Measurements from ENCODE around the gene VPS51. TPM values are rescaled to one million over a fixed set of nuclear protein-coding genes. Genes with fewer than 3 reads are reported as not detected.

VPS51 gene
- polyA plus RNA-seq, 3 donors = 37.2 to 77.3 (median 39.4) TPM

GRCh38 chr11:65083134-65083833, 12.7 kb upstream of the VPS51 start:
- H3K4me3 ChIP-seq (replicated peaks in 1 of 3; ENCODE audit: low read depth in 2 of 3, low read length in 3 of 3) = peak overlapping the region; percentile 62 to 95 (median 84)
- H3K27me3 ChIP-seq (ENCODE audit: control insufficient read depth in 2 of 2, insufficient read depth in 2 of 2, low read length in 2 of 2) = no peaks in the 10 kb centered on the region
- peak overlapping the region; percentile 98 for H2AFZ ChIP-seq (ENCODE audit: insufficient read depth, low read depth, low read length, poor library complexity, severe bottlenecking)
- peak overlapping the region; percentile 91 for H3K9ac ChIP-seq (ENCODE audit: insufficient read depth, low read length, poor library complexity, severe bottlenecking)
- Mint-ChIP-seq H3K4me3 (peak overlapping the region; percentile 88 to 95), H3K9me3 (peaks cover 0 to 2% (median 0%) of the 10 kb centered on the region in 7 donors), H3K36me3 (peaks cover 26 to 50% of the 10 kb centered on the region in 2 donors), H3K4me1 (peaks cover 46% of the 10 kb centered on the region), H3K27ac (peak overlapping the region in 6 of 7 donors; percentile 93 to 98 (median 95)), H3K27me3 (ENCODE audit: low read depth in 3 of 3) (no peaks in the 10 kb centered on the region)
- DNase-seq = no peak
- 9% methylated on average over 13 of the region's 13 CpGs for WGBS (ENCODE audit: insufficient coverage)
- peaks cover 68% of the 10 kb centered on the region for H3K79me2 ChIP-seq (ENCODE audit: insufficient read depth, low read length)
- peak overlapping the region; percentile 95 for H3K4me2 ChIP-seq (replicated peaks; ENCODE audit: extremely low read depth, low read length, poor library complexity, severe bottlenecking)
- no peak for TF ChIP-seq CTCF (IDR thresholded peaks at IDR 0.05)
- H3K36me3 ChIP-seq (replicated peaks in 1 of 2; ENCODE audit: control insufficient read depth in 1 of 2, insufficient read depth in 2 of 2, low read length in 2 of 2) = peaks cover 24 to 32% of the 10 kb centered on the region in 2 donors
- peak overlapping the region in 1 of 2 donors; percentile 92 for H3K27ac ChIP-seq (ENCODE audit: low read depth in 1 of 2, low read length in 2 of 2)
- H4K20me1 ChIP-seq (ENCODE audit: insufficient read depth, low read length) = no peaks in the 10 kb centered on the region
- no peaks in the 10 kb centered on the region for H3K9me3 ChIP-seq (replicated peaks in 1 of 2; ENCODE audit: control insufficient read depth in 1 of 2, insufficient read depth in 1 of 2, low read length in 2 of 2)
- intact Hi-C loops (cut with micrococcal nuclease) = loop anchor here in 1 of 2 donors (5.0 kb wide), 2 partner anchors 56 to 71 kb away; partner anchors contain the start of genes ARL2 and SNX15
- peaks cover 33 to 43% of the 10 kb centered on the region in 2 donors for H3K4me1 ChIP-seq (ENCODE audit: control insufficient read depth in 1 of 2, insufficient read depth in 2 of 2, low read length in 2 of 2)

GRCh38 chr11:65083834-65084597, 12.0 kb upstream of the VPS51 start, which contains the start of the genes CDCA5 and ZFPL1:
Gene CDCA5 (minus strand): TSS chr11:65084040. CDS start chr11:65083978, 62 bp downstream.
Gene ZFPL1 (plus strand): TSS chr11:65084222. CDS start chr11:65084699, 477 bp downstream.
- Histone ChIP-seq H3K4me3 (replicated peaks in 1 of 3; ENCODE audit: low read depth in 2 of 3, low read length in 3 of 3) (peak within 1 kb of the TSS; percentile 62 to 95 (median 84)), H3K36me3 (replicated peaks in 1 of 2; ENCODE audit: control insufficient read depth in 1 of 2, insufficient read depth in 2 of 2, low read length in 2 of 2) (peaks cover 31 to 40% of the 10 kb centered on the region in 2 donors), H3K4me1 (ENCODE audit: control insufficient read depth in 1 of 2, insufficient read depth in 2 of 2, low read length in 2 of 2) (peaks cover 33 to 43% of the 10 kb centered on the region in 2 donors), H4K20me1 (ENCODE audit: insufficient read depth, low read length) (no peaks in the 10 kb centered on the region), H3K27ac (ENCODE audit: low read depth in 1 of 2, low read length in 2 of 2) (peak within 1 kb of the TSS; percentile 73 to 92), H3K9me3 (replicated peaks in 1 of 2; ENCODE audit: control insufficient read depth in 1 of 2, insufficient read depth in 1 of 2, low read length in 2 of 2) (no peaks in the 10 kb centered on the region), H3K4me2 (replicated peaks; ENCODE audit: extremely low read depth, low read length, poor library complexity, severe bottlenecking) (peak within 1 kb of the TSS; percentile 95), H2AFZ (ENCODE audit: insufficient read depth, low read depth, low read length, poor library complexity, severe bottlenecking) (peak within 1 kb of the TSS; percentile 98), H3K27me3 (ENCODE audit: control insufficient read depth in 2 of 2, insufficient read depth in 2 of 2, low read length in 2 of 2) (no peaks in the 10 kb centered on the region), H3K9ac (ENCODE audit: insufficient read depth, low read length, poor library complexity, severe bottlenecking) (peak within 1 kb of the TSS; percentile 91), H3K79me2 (ENCODE audit: insufficient read depth, low read length) (peaks cover 61% of the 10 kb centered on the region)
- intact Hi-C loops (cut with micrococcal nuclease) = loop anchor here (1.0 to 5.0 kb wide), 4 partner anchors 12 to 72 kb away; partner anchors contain the start of genes FAU (in 2 of the 2), MRPL49 (in 2 of the 2), ARL2 (in 1 of the 2) and SNX15 (in 1 of the 2)
- DNase-seq = peak; percentile 95 to 97 (median 96)
- under 1% methylated on average over 65 of the region's 79 CpGs for WGBS (ENCODE audit: insufficient coverage)
- Mint-ChIP-seq H3K9me3 (peaks cover 0 to 2% (median 0%) of the 10 kb centered on the region in 7 donors), H3K27me3 (ENCODE audit: low read depth in 3 of 3) (no peaks in the 10 kb centered on the region), H3K4me1 (peaks cover 44% of the 10 kb centered on the region), H3K4me3 (peak within 1 kb of the TSS; percentile 88 to 95), H3K27ac (peak within 1 kb of the TSS; percentile 93 to 98 (median 95)), H3K36me3 (peaks cover 34 to 51% of the 10 kb centered on the region in 2 donors)
- TF ChIP-seq CTCF (IDR thresholded peaks at IDR 0.05) = no peak
